22Rv1 (cell line): Measurements from ENCODE around the gene CDH18.

Source experiments
- H3K27ac ChIP-seq: fragments of 450-650 bp; 2 replicates; pipeline ENCODE4 v1.5.1; 2017
- ZFX ChIP-seq: fragments of 450-650 bp; IDR thresholded peaks from 2 replicates; pipeline ENCODE4 v1.6.1; 2017; ENCODE audit warnings: antibody characterized with exemption, borderline replicate concordance
- TF ChIP-seq, protein P1 (sequence below): fragments of 450-650 bp; IDR thresholded peaks from 2 replicates; pipeline ENCODE4 v1.5.1; 2017; ENCODE audit warnings: mild to moderate bottlenecking

Gene CDH18

DNA sequence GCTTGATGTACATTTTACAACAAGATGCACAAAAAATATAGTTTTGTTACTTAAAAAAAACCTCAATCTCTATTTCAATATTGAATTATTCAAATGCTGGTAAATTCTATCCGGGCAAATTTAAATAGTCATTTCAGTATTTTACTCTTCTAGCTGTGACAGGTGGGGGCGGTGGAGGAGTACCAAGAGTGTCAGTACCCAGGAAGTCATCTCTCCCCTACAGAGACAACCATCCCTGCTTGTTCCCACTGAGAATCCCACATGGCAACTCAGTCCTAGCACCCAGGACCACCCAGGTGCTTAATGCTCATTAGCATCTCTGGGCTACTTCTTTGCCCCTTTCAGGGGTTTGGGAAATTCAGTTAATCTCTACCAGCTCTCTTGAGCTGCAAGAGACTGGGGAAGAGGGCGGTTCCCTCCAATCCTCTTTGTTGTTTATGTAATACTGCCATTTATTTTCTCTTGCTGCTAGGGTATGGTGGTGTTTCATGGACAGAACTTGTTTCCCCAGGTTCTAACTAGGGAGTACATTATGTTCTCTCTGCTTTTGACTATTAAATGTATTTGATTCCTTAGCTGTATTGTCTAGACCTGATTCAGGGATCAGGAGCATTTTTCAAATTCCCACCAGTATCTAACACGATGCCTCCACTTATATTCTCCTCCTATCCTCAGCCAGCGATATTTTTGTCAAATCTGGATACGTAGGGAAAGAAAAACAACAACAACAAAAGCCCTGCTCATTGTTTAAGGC is 122.5 kb downstream of the CDH18 start:
- H3K27ac ChIP-seq, result no peak overlapping the region
- no peak for TF ChIP-seq ZFX
- TF ChIP-seq, protein P1, sequence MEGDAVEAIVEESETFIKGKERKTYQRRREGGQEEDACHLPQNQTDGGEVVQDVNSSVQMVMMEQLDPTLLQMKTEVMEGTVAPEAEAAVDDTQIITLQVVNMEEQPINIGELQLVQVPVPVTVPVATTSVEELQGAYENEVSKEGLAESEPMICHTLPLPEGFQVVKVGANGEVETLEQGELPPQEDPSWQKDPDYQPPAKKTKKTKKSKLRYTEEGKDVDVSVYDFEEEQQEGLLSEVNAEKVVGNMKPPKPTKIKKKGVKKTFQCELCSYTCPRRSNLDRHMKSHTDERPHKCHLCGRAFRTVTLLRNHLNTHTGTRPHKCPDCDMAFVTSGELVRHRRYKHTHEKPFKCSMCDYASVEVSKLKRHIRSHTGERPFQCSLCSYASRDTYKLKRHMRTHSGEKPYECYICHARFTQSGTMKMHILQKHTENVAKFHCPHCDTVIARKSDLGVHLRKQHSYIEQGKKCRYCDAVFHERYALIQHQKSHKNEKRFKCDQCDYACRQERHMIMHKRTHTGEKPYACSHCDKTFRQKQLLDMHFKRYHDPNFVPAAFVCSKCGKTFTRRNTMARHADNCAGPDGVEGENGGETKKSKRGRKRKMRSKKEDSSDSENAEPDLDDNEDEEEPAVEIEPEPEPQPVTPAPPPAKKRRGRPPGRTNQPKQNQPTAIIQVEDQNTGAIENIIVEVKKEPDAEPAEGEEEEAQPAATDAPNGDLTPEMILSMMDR, result no peak

DNA sequence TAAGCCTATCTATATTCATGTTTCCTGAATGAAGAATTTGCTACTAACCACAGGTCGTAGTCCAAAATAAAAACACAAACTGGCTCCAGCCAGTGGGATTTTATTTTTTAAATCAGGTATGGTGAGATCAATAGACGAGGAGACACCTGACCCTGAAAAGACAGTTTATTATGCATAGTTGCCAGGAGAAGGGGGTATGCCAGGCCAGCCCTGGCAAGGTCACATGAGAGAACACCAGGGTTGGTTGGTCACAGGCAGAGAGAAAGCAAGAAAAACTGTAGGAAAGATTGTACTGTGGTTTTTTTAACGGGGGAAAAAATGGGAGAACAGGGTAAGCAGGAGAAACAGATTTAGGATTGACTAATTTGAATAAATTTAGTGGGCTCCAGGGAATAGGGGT is 125.3 kb downstream of the CDH18 start:
- H3K27ac ChIP-seq, result no peak overlapping the region
- TF ChIP-seq ZFX, result no peak
- TF ChIP-seq, protein P1, result no peak

DNA sequence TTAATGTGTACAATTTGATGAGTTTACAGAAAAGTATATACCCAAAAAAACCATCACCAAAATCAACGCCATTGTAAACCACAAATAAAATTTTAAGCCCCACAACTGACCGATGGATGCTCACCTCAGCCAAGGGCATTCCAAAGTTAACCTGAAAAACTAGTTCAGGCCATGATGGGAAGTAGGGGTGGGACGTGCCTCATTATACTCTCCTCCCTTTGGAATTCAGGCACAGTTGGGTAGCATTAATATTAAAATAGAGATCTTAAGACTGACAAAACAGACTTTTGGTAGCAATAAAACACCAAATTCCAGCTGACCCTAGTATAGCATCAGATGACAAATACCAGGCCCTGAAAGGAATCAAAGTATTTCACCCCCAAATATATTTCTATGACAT is 129.0 kb downstream of the CDH18 start:
- no peak overlapping the region for H3K27ac ChIP-seq

DNA sequence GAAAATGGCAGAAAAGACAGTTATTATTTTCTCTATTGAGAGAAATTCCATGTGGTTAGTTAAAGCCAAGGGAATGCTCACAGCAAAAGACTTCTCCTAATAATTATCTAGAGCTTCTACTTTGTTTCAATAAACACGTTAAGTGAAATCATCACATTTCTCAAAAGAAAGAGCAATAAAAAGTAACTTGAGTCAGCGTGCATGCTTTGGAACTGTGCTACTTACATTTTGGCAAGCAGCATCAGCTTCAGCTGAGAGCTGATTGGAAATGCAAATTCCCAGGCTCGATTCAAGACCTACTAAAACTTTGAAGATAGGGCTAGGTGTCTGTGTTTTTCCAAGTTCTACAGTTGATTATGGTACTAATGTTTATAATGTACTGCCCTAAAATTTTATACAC is 132.1 kb downstream of the CDH18 start:
- no peak for TF ChIP-seq ZFX
- TF ChIP-seq, protein P1, result no peak
- no peak overlapping the region for H3K27ac ChIP-seq

More for the DNA sequence above, 129.0 kb downstream of the CDH18 start:
- no peak for TF ChIP-seq ZFX
- TF ChIP-seq, protein P1, result no peak

DNA sequence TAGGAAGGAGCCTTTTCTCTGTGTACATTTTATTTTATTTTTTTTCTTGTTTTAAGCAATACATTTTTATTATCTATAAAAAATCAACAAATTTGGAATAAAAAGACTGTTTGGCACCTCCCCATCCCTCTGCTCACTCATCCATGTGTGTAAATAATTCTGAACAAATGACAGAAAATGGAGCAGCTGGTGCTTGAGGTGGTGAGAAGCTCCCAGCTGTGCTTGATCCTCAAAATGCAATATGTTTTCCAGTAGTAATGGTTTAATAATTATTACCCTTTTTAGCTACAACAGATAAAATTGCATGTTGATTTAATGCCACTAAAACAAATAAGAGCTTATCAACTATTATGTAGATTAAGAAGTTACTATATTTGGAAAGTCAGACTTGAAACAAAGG is 132.5 kb downstream of the CDH18 start:
- H3K27ac ChIP-seq, result no peak overlapping the region
- no peak for TF ChIP-seq ZFX
- TF ChIP-seq, protein P1, result no peak

DNA sequence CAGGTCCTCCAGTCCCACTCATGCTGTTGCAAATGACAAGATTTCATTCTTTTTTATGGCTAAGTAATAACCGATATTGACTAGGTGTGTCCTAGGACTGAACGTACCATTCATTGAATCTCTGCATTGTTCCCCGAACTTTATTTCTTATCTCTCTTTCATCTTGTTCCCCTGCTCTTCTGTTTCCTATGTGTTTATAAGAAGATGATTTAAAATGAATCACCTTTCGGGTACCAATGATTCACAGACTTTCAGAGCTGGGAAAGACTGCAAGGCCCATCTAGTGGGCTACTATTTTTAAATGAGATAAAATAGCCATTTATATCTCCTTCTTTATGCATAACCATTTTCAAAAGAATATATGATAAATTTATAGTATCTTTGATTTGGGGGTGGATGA is 133.0 kb downstream of the CDH18 start:
- no peak overlapping the region for H3K27ac ChIP-seq
- TF ChIP-seq, protein P1, result no peak
- TF ChIP-seq ZFX, result no peak

DNA sequence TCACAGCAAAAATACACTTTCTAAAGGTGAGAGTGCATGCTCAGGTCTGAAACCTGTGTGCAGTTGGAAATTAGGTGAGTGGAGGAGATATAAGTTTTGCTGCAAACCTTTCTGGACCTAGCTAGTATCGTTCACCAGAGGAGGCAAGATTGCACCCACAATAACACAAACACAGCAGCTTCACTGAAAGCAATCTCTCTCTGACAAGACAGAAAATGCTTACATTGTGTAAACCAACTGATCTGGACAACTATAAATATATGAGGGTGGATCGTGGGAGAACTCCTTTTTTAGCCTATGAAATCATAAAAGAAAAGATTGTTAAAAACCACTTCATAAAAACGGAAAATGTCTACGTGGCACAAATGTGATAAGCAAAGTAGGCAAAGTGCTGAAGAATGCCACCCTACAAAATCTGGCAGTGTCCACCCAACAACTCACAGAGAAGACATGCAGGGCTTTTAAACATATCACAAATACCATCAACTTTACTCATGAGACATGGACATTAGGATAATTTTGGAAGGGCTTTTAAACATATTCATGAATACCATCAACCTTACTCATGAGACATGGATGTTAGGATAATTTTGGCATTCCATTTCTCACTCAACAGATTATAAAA is 134.3 kb downstream of the CDH18 start:
- TF ChIP-seq, protein P1, result no peak
- no peak for TF ChIP-seq ZFX
- H3K27ac ChIP-seq, result no peak overlapping the region
